Testis (tissue), 3 donors: ENCODE data around the gene GNAI3. TPM values are rescaled to one million over a fixed set of nuclear protein-coding genes. Genes with fewer than 3 reads are reported as not detected.

Experiments
- DNase-seq: peaks from one replicate; pipeline ENCODE4 v3.0.0-alpha.2; 2019
- H3K27ac ChIP-seq, 2 donors: fragments of 200-600 bp; sonication (generic); one replicate each; pipeline ENCODE4 v1.5.1; 2019
- H3K27me3 ChIP-seq: fragments of 200-600 bp; sonication (generic); one replicate; pipeline ENCODE4 v1.5.1; 2019
- H3K36me3 ChIP-seq: fragments of 200-600 bp; sonication (generic); one replicate; pipeline ENCODE4 v1.5.1; 2017; ENCODE audit warnings: low read depth; ENCODE audit errors: missing control alignments
- H3K4me1 ChIP-seq: fragments of 200-600 bp; sonication (generic); one replicate; pipeline ENCODE4 v1.5.1; 2019
- H3K4me3 ChIP-seq, 2 donors: fragments of 200-600 bp; sonication (generic); one replicate each; pipeline ENCODE4 v1.5.1; 2017 to 2019
- H3K9me3 ChIP-seq: fragments of 200-600 bp; sonication (generic); one replicate; pipeline ENCODE4 v1.5.1; 2017
- POLR2A ChIP-seq: fragments of 450-650 bp; IDR thresholded peaks from one replicate; pipeline ENCODE4 v1.6.1; 2017; ENCODE audit warnings: antibody characterized with exemption, mild to moderate bottlenecking, moderate library complexity
- WGBS, 2 donors: methylation state at CpG; one replicate each; pipeline ENCODE4 v1.1.5; 2018; 5-methylcytosine and 5-hydroxymethylcytosine counted together
- intact Hi-C: fragments of 100-400 bp; cut with DNase I; formaldehyde crosslinking; loops from one replicate; pipeline ENCODE4 v1.15.1; 2023; ENCODE audit warnings: low total_unique reads
- polyA plus RNA-seq: library from polyadenylated mRNA; stranded (reverse); fragments of 350-450 nt; fragmentation: Illumina TruSeq; extraction: RNeasy Lipid Tissue Mini Kit (QIAGEN cat#74804); gene quantifications from one replicate; pipeline ENCODE4 v1.2.3, GENCODE V29; 2014; ENCODE audit warnings: low read depth, low replicate concordance; ENCODE audit not compliant: insufficient read depth
- total RNA-seq, 2 donors: library from RNA; depleted of rRNA; stranded (reverse); fragments of >200 nt; gene quantifications; one replicate each; pipeline ENCODE4 v1.2.3, GENCODE V29; 2016
- TF ChIP-seq, protein P1 (sequence below), 3 experiments: fragments of 450-650 bp in 2 of 3; fragments of 200-600 bp in 1 of 3; sonication (generic) in 1 of 3; IDR thresholded peaks; one replicate each; pipeline ENCODE4 v1.5.1; 2016 to 2019; ENCODE audit warnings: antibody characterized with exemption in 3 of 3, mild to moderate bottlenecking in 2 of 3, moderate library complexity in 1 of 3

The GNAI3 gene
- total and polyA plus RNA-seq, 3 donors from 2014 or later: 5.7 to 5.9 (median 5.8) TPM

DNA sequence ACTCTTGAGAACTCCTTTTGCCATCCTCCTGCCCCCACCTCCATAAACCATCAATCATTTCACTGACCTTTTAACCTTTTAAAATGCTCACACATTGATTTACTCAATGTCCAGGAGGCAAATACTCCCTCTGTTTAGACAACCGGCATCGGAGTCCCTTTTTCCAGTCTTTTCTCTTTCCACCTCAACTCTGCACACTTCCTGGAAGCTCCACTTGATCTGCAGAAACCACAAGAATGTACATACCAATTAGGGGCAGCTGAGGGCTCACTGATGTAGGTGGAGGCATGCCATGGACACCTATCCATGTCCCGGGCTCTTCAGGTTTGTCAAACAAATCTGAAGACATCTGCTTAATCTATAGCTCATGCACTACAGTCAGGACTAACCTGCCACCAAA lies 33.6 kb upstream of the GNAI3 start:
- TF ChIP-seq, protein P1, sequence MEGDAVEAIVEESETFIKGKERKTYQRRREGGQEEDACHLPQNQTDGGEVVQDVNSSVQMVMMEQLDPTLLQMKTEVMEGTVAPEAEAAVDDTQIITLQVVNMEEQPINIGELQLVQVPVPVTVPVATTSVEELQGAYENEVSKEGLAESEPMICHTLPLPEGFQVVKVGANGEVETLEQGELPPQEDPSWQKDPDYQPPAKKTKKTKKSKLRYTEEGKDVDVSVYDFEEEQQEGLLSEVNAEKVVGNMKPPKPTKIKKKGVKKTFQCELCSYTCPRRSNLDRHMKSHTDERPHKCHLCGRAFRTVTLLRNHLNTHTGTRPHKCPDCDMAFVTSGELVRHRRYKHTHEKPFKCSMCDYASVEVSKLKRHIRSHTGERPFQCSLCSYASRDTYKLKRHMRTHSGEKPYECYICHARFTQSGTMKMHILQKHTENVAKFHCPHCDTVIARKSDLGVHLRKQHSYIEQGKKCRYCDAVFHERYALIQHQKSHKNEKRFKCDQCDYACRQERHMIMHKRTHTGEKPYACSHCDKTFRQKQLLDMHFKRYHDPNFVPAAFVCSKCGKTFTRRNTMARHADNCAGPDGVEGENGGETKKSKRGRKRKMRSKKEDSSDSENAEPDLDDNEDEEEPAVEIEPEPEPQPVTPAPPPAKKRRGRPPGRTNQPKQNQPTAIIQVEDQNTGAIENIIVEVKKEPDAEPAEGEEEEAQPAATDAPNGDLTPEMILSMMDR (IDR thresholded peaks at IDR 0.05): no peak
- TF ChIP-seq POLR2A: no peak
- intact Hi-C loops: no loop called here
- no peak overlapping the region for H3K4me3 ChIP-seq
- no peak overlapping the region for H3K27ac ChIP-seq
- H3K36me3 ChIP-seq: no peaks in the 10 kb centered on the region
- H3K27me3 ChIP-seq: no peaks in the 10 kb centered on the region
- 73 to 83% methylated on average over 3 of the region's 3 CpGs for WGBS, 2 donors
- H3K9me3 ChIP-seq: no peaks in the 10 kb centered on the region
- DNase-seq: no peak
- peaks cover 6% of the 10 kb centered on the region for H3K4me1 ChIP-seq

DNA sequence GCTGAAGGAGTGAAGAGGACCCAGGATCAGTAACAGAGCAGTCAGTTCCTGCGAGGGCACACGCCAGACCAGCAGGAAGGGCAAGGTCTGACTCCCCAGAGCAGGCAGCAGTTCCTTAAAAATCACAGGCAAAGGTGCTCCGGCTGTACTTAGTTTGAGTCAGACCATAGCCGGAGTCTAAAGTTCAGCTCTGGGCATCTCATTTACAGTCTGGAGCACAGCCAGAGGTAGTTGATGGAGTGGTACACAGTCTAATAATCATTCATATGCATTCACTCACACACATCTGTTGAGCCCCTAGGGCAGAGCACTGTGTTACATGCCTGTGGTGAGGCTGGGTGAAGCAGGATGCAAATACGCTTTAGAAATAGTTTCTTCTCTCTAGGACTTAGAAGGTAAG lies 31.5 kb upstream of the GNAI3 start:
- Histone ChIP-seq H3K4me3 (no peak overlapping the region), H3K9me3 (no peaks in the 10 kb centered on the region), H3K27ac (no peak overlapping the region), H3K36me3 (no peaks in the 10 kb centered on the region), H3K4me1 (peaks cover 12% of the 10 kb centered on the region), H3K27me3 (no peaks in the 10 kb centered on the region)
- no peak for DNase-seq
- intact Hi-C loops: no loop called here
- 86 to 89% methylated on average over 5 of the region's 5 CpGs for WGBS, 2 donors
- TF ChIP-seq POLR2A: no peak
- TF ChIP-seq, protein P1 (IDR thresholded peaks at IDR 0.05): no peak

DNA sequence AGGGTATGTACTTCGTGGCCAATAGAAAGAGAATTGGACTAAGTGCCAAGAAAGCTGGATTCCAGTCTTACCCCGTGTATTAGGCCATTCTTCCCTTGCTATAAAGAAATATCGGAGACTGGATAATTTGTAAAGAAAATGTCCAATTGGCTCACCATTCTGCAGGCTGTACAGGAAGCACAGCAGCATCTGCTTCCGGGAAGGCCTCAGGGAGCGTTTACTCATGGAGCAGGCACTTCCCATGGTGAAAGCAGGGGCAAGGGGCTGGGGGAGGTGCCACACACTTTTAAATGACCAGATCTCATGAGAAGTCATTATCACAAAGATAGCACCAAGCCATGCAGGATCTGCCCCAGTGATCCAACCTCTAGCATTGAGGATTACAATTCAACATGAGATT lies 31.1 kb upstream of the GNAI3 start:
- intact Hi-C loops: no loop called here
- Histone ChIP-seq H3K4me1 (peaks cover 12% of the 10 kb centered on the region), H3K9me3 (no peaks in the 10 kb centered on the region), H3K36me3 (no peaks in the 10 kb centered on the region), H3K4me3 (no peak overlapping the region), H3K27me3 (no peaks in the 10 kb centered on the region), H3K27ac (no peak overlapping the region)
- DNase-seq: no peak
- WGBS, 2 donors: 93 to 96% methylated on average over 5 of the region's 5 CpGs
- TF ChIP-seq POLR2A: no peak
- TF ChIP-seq, protein P1 (IDR thresholded peaks at IDR 0.05): no peak

DNA sequence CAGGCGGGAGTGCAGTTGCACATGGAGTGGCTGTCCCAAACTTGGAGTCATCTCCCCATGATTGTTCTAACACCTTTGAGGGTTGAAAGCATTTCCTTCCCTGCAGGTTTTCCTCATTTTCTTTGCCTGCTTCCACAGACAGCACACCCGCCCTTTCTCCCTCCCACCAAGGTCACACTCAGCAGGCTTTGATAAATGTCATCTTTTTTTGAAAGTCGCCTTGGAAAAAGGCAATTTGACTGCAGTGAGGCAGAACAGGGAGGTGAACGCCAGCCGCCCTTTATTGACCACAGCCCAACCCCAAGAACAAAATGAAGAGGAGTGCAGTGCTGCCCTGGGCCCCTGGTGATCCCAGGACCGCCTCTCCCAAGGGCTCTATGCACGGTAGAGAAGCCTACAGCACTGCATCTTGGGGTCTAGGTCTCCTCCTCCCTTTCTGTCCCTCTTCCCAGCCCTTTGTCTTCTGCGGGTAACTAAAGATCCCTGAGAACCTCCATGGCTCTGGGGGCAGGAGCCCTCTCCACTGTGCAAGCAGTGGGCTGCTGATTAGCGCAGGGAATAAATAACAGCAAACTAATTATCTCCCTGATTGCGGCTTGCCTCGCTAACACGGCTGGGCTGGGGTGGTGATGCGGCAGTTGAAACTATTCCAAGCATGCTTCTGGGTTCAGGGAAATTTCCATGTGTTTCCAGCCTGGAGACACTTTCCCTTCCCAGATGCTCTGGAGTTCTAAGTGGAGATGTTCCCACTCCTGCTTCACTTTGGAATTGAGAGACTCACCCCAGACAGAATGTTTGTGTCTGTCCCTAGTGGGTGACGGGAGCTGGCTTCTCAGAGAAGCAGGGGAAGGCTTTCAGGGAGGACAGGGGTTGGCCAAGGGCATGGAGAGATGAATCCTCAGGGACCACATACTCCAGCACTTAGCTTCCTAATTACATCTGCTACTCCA lies 27.1 kb upstream of the GNAI3 start:
- 44 to 52% methylated on average over 8 to 14 of the region's 14 CpGs for WGBS, 2 donors
- Histone ChIP-seq H3K27ac (no peak overlapping the region), H3K9me3 (no peaks in the 10 kb centered on the region), H3K4me1 (peaks cover 12% of the 10 kb centered on the region), H3K27me3 (no peaks in the 10 kb centered on the region), H3K4me3 (no peak overlapping the region), H3K36me3 (no peaks in the 10 kb centered on the region)
- intact Hi-C loops: no loop called here
- DNase-seq: no peak
- TF ChIP-seq POLR2A: no peak
- TF ChIP-seq, protein P1 (IDR thresholded peaks at IDR 0.05): no peak
